Putamen (tissue), 1 donor: ENCODE results near the gene UBN2.

ENCODE experiments used
- DNase-seq: peaks from one replicate; pipeline ENCODE4 v3.0.0-alpha.2; 2016; ENCODE audit warnings: low spot score

Gene UBN2

DNA sequence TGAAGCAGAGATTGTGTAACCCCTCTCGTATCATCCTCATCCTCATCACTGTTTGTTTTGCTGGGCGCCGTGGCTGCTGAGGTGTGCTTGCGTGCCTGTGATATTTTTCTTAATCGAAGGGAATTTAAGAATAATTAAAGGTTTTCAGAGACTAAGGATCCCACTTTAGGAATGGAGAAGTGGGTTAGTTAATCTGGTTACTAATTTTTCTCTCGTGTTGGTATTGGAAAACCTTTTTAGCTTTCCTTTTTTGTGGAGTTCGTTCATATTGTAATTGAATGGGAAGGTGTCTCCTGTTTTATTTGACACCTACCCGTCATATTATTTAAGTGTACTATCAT lies 1.3 kb downstream of the UBN2 start:
- DNase-seq: no peak

DNA sequence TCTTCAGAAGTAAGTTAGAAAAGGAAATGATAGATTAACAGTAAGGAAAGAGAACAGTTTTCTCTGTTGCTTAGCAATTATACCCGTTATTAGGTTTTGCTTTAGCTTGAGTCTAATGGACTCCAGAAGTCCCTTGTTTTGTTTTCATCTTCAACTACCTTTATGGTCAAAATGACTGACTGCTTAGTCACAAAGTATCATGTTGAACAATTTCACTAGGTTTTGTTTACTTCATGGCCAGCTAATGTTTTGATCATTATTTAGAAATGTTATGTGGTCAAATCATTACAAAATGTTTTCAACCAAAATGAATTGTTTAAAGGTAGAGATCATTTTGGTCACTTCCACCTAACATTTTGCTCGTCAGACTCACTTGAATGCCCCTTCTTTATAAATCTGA lies 1.9 kb downstream of the UBN2 start:
- no peak for DNase-seq

DNA sequence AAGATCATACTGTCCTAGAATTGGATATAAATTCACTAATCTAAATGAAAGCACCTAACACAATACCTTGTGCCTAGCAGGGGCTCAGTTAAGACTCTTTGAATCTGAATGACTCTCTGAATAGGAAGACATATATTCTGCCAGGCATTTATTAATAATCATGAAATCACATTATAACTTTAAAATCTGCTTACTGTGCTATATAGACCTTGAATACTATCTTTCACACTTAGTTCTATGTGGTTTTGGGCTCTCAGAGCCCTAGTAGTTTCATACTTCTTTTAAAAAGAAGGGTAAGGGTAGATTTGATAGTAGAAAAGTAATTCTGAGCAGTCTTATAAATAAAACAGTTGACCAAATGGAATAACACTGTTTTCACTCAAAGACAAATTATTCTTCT lies 10.2 kb downstream of the UBN2 start:
- DNase-seq: no peak

DNA sequence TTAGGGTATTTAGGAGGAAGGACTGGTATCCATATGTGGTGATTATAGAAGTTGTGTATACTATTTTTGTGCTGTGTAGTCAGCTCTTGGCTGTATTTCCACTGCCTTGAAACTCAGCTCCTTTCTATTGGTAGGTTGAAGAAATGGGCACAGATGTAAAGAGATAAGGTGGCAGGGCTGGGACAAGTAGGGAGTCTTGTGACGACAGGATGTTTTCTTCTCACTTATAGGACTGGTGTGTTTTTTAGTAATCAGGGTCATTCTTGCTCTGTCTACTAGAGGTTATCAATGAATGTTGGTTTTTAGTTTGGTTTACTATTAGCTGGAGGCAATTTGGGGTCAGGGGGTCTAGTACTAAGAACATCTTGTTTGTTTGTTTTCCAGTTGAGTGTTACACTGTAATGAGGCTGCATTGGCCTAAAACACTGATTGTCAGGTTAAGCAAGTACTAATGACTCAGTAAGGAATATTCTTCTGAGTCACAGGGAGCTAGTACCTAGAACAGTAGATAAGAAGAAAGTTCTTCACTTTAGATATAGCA lies 11.8 kb downstream of the UBN2 start:
- no peak for DNase-seq

DNA sequence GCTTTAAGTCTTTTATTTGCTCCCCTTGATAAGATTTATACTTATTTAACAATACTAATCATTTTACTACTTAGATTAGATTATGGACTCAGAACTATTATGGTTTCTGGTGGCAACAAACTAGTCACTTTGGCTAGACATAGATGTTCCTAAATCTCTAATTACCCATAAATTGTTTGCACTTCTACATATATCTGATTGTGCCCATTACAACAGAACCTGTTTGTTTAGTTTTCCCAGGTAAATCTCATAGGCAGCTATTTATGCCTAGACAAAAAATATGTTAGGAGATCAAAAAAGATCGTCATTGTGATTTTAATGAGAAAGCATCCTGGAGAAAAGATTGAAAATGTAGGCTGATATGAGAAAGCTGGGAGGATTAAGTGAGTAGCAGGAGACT lies 14.4 kb downstream of the UBN2 start:
- DNase-seq: no peak

DNA sequence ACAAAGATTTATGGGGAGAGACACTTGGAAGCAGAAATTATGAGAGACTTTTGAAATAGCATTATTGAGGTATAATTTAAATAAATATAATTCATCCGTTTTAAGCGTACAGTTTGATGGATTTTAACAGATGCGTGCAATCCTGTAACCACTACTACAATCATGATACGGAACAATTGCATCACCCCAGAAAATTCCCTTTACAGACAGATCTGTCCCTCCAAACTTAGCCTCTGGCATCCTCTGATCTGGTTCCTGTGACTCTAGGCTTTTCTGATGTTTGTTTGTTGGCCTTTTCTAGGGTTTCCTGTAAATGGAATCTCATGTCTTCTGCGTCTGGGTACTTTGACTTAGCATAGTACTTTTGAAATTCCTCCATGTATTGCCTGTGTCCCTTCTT lies 15.5 kb downstream of the UBN2 start:
- no peak for DNase-seq

DNA sequence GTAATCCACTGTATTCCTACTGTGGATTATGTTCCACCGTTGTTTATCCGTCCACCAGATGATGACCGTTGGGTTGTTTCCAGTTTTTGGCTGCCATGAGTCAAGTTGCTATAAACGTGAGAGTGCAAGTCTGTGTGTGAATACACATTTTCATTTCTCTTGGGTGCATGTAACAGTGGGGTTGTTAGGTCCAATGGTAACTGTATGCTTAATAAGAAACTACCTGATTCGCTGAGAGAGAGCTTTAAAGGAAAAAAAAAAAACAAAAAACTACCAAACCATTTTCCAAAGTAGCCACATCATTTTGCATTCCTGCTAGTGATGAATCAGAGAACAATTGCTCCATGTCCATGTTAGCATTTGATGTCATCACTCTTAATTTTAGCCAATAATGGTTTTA lies 15.9 kb downstream of the UBN2 start:
- no peak for DNase-seq

DNA sequence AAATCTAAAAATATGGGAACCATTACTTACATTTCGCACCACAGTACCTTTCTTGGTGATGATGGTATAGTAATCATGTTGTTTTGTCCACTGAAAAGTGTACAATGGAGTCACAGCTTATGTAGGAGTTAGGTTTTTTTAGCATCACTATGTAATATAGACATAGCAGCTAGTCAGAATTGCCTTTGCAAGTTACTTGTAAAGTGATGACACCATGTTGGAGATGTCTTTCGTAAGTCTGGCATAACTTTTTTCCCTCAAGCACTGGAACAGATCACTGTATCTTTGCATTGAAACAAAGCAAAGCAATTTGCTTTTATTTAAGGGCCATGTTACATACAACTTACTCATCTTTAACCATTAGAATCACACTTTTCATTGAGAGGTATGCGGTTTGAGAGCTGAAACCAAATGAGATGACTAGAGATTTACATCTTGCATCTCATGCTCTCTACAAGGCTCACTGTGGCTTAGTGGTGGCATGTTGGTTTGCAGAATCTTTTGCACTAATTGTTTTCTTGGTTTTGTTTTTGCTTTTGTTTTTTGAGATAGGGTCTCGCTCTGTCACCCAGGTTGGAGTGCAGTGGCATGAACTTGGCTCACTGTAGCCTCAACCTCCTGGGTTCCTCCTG lies 18.3 kb downstream of the UBN2 start:
- DNase-seq: no peak

DNA sequence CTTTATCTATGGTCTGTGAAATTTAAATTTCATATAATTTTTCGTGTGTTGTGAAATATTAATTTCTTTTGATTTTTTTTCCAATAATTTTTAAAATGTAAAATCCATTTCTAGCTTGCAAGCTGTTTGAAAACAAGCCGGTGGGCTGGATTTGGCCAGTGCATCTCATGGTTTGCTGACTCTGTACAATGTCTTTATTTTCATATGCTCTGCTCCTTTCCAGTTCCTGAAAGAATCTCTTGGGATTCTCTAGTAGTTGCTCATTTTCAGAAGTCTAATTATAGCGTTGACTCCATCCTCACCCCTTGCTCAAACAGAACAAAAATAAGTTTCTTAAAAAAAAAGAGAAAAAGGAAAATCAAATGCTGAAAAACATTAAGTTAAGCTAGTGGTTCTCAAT lies 21.4 kb downstream of the UBN2 start:
- no peak for DNase-seq

DNA sequence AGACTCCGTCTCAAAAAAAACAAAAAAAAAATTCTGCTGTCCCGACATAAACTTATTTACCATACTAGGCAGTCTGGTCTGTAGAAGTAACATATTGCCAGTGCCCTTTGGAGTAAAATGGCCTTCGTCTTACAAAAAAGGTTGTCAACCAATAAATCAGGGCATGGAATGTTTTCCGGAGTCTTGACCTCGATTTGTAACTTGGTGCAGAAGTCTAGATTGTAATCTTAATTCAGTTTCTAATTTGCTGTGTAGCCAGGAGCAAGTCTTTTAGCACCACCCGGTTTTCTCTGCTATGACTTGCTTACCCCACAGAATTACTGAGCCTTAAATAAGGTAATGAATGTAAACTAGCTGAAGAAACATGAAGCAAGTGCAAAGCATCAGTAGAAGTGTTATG lies 23.2 kb downstream of the UBN2 start:
- no peak for DNase-seq

DNA sequence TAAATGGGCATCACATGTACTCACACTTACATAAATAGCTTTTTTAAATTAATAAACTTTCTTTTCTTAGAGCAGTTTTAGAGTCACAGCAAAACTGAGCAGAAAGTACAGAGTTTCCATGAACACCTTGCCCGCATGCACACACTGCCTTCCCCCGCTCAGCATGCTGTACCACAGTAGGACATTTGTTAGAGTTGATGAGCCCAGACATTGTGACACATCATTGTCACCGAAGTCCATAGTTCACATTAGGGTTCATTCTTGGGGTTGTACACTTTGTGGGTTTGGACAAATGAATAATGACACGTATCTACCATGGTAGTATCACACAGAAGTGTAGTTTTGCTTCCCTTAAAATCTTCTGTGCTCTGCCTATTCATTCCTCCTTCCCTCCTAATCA lies 23.7 kb downstream of the UBN2 start:
- no peak for DNase-seq

DNA sequence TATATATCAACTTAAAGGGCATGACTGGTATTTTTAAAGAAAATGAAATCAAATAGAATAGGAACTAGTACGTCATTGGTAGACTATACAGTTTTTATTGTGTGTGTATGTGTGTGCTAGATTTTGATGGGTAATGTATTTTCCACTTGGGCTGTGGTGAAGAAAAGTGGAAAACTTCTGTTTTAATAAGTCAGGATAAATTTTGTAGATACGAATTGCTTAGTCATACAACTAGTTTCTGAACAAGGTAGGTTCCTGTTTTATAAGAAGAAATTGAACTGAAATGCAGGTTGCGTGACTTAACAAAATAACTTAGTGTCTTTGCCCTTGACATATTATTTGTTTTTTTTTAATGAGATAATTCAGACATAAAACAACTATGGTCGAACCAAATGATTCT lies 24.3 kb downstream of the UBN2 start:
- no peak for DNase-seq

DNA sequence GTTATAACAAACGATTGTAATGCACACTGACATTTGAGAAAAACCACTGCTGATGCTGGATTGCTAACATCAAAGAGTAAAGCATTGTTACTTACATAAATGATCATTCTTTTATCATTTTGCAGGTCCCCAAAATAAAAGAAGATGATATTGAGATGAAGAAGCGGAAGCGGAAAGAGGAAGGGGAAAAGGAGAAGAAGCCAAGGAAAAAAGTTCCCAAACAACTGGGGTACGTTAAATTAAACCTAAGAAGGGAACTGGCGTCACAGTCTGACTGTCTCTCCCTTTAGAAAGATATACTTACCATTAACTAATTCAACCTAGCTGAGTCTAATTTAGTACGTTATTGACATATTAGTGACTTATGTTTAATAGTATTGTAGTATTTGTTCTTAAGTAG lies 28.1 kb downstream of the UBN2 start:
- no peak for DNase-seq

DNA sequence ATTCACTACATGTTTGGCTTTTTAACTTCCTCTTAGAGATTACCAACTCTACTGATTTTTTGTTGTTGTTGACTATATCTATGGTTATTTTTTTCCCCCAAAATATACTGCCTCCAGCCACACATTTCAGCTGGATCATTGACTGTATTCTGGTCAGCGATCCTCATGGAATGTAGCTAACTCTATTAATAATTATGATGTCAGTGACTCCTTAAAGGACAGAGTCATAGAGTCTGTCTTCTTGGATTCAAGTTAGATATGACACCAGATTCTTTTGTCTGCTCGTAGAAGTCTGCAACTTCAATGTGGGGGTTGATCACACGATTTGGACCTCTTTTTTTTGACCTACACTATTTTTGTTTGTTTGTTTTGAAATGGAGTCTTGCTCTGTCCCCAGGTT lies 33.2 kb downstream of the UBN2 start:
- no peak for DNase-seq

DNA sequence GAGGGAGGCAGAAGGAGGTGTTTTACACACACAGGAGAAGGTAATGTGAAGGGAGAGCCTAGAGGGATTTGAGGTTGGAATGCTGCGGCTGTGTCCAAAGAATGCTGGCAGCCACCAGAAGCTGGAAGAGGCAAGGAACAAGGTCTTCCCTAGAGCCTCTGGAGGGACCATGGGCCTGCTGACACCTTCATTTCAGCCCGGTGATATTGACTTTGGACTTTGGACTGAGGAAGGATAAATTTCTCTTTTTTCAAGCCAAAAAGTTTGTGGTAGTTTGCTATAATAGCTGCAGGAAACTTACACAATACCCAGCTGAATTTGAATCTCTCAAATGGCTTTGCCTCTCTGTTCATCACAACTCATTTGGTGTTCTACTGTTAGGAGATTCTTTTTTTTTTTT lies 34.6 kb downstream of the UBN2 start:
- no peak for DNase-seq

DNA sequence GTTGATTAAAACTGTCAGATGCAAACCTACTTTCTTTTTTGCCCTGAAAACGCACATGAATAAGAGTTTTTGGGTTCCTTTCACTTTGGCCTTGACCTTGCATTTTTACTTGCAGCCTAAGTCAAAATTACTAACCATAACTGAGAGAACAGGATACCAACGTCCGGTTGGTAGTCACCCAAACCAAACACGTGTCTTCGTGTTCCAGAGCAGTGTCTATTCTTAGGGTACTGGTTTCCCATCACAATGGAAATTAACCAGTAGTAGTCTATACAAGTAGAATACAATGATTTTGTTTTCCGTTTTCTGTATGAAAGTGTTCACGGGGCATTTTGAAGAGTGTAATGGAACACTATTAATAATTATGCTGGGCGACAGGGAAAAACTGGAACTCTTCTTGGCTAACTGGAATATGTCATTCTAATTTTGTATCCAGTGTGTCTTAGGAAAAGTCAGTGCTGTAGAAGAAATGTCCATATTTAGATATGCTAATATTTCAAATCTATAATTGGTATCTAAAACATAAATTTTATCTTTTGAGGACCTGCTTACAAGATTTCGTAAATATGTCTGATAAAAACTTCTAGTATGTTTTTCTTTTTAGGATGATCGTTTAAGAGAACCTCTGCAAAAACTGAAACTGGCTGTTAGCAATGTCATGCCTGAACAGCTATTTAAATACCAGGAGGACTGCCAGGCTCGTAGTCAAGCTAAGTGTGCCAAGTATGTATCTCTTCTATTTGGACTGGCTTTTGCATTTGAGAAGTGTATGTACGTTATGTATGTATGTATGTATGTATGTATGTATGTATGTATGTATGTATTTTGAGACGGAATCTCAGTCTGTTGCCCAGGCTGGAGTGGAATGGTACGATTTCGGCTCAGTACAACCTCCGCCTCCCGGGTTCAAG lies 40.9 kb downstream of the UBN2 start:
- DNase-seq: no peak

DNA sequence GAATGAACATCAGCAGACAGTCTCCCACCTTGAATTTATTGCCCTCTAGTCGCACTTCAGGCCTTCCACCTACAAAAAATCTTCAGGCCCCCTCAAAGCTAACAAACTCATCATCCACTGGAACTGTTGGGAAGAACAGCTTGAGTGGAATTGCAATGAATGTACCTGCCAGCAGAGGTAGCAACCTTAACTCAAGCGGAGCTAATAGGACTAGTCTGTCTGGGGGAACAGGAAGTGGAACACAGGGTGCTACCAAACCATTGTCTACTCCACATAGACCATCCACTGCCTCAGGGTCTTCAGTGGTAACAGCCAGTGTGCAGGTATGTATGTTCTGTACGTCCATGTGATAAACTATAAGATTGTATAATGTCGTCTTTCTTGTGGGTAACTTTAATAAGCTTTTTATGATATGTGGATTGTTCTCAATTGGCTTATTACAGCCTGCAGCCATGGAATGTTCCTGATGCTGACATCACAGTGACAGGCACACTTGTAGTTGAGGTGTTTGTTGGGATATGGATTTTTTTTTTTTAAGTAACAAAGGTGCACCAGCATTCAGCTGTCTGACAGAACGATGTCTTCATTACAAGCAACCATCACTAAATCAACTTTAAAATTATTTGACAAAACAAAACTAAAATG lies 53.3 kb downstream of the UBN2 start:
- DNase-seq: no peak

DNA sequence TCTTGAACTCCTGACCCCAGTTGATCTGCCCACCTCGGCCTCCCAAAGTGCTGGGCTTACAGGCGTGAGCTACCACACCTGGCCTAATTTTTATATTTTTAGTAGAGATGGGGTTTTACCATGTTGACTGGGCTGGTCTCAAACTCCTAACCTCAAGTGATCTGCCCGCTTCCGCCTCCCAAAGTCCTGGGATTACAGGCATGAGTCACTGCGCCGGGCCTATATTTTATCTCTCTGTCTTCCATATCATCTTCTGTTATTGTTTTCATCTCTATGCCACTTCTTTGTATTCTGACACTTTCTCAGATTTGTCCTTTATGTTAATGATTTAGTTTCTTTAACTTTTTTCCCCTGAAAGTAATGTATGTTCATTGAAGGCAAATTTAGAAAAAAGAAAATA lies 55.1 kb downstream of the UBN2 start:
- DNase-seq: no peak

DNA sequence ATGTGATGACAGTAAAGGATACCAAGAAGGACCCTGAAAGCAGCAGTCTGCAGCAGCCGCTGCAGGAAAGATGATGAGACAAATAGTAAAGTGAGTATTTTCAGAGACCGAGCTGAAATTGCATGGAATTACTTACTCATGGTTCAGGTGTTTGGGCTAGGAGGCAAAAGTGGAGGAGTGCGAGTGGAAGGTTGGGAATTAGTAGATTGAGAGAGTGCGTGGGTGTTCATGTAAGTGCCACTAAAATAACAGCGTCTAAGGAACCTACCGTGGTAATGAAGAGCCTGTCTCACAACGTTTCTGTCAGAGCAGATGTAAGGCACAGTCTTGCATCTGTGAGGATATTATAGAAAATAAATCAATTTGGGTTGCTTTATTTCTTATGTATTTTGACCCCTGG lies 61.8 kb downstream of the UBN2 start:
- peak; percentile 6 for DNase-seq

DNA sequence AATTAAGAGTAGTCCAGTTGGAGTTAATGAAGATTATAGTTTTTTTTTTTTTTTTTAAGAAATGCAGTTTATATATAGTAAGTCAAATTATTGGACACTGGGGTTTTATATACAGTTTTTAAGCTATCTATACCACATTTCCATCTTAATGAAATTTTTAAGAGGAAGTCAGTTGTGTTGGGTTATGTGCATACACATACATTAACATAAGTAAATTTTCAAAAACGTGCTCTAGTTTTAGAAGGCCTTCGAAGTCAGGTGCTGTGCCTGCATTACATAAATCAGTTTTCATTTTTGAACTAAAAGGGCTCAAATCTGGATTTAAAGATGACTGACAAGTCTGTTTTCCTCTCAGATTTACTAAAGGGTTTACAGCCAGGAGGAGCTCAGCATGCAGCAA lies 62.5 kb downstream of the UBN2 start:
- no peak for DNase-seq

DNA sequence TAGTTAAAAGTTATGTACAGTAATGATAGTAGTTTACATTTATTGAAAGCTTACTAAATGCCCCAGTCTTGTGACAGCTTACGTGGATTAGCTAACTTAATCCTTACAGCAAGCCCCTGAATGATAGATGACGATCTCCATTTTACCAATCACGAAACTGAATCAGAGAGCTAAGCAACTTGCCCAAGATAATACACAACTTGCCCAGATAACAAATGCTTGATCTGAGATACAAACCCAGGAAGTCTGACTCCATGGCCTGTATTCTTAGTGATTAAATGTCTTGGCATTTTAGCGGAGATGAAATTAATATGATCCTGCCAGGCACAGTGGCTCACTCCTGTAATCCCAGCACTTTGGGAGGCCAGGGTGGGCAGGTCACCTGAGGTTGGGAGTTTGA lies 63.2 kb downstream of the UBN2 start:
- DNase-seq: no peak

DNA sequence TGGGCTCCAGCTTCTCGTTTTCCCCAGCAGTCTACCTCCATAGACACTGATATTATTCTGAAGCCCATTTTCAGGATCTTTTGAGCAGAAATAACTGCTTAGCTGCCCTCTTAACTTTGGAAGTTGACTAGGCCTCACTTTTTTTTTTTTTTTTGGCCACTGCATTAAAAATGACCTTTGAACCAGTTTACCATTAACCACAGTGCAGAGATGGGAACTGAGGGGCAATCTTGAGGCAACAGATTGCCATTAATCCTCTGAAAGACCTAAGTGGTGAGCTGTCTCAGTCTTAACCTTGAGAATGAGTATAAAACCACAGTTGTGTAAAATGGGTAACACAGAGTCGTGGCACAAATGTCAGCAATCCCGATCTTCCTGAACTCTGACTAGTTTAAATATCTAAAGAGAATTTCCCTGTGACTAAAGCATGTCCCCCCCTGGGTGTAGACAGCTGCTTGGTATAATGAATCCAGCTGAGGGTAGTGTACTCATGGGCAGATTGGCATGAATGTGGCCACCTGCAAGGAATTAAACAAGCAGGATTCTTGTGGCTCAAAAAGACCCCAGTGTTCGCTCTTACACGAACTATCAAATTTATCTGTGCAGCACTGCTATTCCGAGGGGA lies 64.0 kb downstream of the UBN2 start:
- DNase-seq: no peak

DNA sequence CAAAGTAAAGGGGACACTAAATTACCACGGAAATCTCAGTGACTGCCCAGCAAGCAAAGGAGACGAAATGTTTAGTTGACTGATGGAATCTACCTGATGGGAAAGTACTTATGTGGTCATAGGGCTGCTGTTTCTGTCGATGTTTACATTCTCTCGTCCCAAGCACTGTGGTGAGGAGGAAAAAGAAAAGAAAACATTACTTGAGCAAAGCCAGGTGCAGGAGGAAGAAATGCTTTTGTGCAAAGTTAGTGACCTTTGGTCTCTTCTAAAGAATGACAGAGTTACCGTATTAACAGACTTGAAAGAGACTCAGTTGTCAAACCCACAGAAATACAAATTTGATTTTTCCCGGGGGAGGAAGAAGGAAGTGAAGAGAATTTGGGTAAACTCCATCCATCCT lies 66.8 kb downstream of the UBN2 start:
- DNase-seq: no peak
